GM23338 (cell line): Measurements from ENCODE around the gene COL26A1.

ENCODE experiments used
- CREB1 ChIP-seq: fragments of 250-450 bp; sonication (Bioruptor Pico); IDR thresholded peaks from 2 replicates; pipeline ENCODE4 v1.5.0; 2020; ENCODE audit warnings: low read depth, mild to moderate bottlenecking, moderate library complexity
- CTCF ChIP-seq, 2 experiments: fragments of 200-600 bp in 1 of 2; sonication (generic) in 1 of 2; conservative IDR thresholded peaks; 2 replicates each; pipeline versions ENCODE4 v1.5.1 to v1.6.1; 2016 to 2017; ENCODE audit warnings: antibody characterized with exemption in 2 of 2, low read depth in 2 of 2, mild to moderate bottlenecking in 2 of 2, moderate library complexity in 1 of 2
- ETS1 ChIP-seq: IDR thresholded peaks from 2 replicates; pipeline ENCODE4 v1.6.1; 2016; ENCODE audit warnings: antibody characterized with exemption
- EZH2 ChIP-seq: fragments of 200-600 bp; sonication (generic); IDR thresholded peaks from one replicate; pipeline ENCODE4 v1.8.0; 2017; ENCODE audit warnings: antibody characterized with exemption, mild to moderate bottlenecking, low read depth; ENCODE audit not compliant: unreplicated experiment
- EZH2phosphoT487 ChIP-seq: fragments of 200-600 bp; sonication (generic); IDR thresholded peaks from one replicate; pipeline ENCODE4 v1.8.1; 2018; ENCODE audit warnings: antibody characterized with exemption; ENCODE audit not compliant: unreplicated experiment
- JUNB ChIP-seq: IDR thresholded peaks from one replicate; pipeline ENCODE4 v1.6.1; 2016; ENCODE audit warnings: antibody characterized with exemption; ENCODE audit not compliant: unreplicated experiment
- POLR2AphosphoS5 ChIP-seq: IDR thresholded peaks from 2 replicates; pipeline ENCODE4 v1.6.1; 2016; ENCODE audit warnings: antibody characterized with exemption, low read depth
- STAT1 ChIP-seq: IDR thresholded peaks from one replicate; pipeline ENCODE4 v1.6.1; 2016; ENCODE audit warnings: antibody characterized with exemption; ENCODE audit not compliant: unreplicated experiment
- TF ChIP-seq, protein P1 (sequence below): IDR thresholded peaks from one replicate; pipeline ENCODE4 v1.6.1; 2018; ENCODE audit warnings: antibody characterized with exemption; ENCODE audit not compliant: unreplicated experiment
- TF ChIP-seq, protein P2 (sequence below): fragments of 250-450 bp; sonication (Bioruptor Pico); IDR thresholded peaks from 2 replicates; pipeline ENCODE4 v1.5.0; 2020; ENCODE audit warnings: mild to moderate bottlenecking, moderate library complexity

DNA sequence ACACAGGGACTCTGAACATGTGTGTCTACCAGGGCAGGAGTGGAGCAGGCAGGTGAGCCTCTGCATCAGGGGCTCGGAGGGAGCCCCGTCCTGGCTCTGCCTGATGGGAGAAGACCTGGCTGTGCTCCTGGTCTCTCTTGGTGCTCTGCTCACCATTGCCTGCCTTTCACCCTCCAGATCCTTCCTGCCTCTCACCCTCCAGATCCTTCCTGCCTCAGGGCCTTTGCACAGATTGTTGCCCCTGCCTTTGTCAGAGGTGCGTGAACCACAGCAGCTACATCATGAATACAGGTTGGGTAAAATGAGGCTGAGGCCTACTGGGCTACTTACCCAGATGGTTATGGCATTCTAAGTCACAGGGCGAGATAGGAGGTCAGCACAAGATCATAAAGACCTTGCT lies 16.6 kb downstream of the COL26A1 start:
- no peak for TF ChIP-seq CTCF (conservative IDR thresholded peaks at IDR 0.05; ENCODE audit: low read depth in 2 of 2)
- TF ChIP-seq EZH2, result no peak
- no peak for TF ChIP-seq POLR2AphosphoS5
- TF ChIP-seq EZH2phosphoT487, result no peak
- TF ChIP-seq, protein P1, sequence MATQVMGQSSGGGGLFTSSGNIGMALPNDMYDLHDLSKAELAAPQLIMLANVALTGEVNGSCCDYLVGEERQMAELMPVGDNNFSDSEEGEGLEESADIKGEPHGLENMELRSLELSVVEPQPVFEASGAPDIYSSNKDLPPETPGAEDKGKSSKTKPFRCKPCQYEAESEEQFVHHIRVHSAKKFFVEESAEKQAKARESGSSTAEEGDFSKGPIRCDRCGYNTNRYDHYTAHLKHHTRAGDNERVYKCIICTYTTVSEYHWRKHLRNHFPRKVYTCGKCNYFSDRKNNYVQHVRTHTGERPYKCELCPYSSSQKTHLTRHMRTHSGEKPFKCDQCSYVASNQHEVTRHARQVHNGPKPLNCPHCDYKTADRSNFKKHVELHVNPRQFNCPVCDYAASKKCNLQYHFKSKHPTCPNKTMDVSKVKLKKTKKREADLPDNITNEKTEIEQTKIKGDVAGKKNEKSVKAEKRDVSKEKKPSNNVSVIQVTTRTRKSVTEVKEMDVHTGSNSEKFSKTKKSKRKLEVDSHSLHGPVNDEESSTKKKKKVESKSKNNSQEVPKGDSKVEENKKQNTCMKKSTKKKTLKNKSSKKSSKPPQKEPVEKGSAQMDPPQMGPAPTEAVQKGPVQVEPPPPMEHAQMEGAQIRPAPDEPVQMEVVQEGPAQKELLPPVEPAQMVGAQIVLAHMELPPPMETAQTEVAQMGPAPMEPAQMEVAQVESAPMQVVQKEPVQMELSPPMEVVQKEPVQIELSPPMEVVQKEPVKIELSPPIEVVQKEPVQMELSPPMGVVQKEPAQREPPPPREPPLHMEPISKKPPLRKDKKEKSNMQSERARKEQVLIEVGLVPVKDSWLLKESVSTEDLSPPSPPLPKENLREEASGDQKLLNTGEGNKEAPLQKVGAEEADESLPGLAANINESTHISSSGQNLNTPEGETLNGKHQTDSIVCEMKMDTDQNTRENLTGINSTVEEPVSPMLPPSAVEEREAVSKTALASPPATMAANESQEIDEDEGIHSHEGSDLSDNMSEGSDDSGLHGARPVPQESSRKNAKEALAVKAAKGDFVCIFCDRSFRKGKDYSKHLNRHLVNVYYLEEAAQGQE, result no peak
- TF ChIP-seq STAT1, result no peak
- no peak for TF ChIP-seq ETS1
- TF ChIP-seq, protein P2, sequence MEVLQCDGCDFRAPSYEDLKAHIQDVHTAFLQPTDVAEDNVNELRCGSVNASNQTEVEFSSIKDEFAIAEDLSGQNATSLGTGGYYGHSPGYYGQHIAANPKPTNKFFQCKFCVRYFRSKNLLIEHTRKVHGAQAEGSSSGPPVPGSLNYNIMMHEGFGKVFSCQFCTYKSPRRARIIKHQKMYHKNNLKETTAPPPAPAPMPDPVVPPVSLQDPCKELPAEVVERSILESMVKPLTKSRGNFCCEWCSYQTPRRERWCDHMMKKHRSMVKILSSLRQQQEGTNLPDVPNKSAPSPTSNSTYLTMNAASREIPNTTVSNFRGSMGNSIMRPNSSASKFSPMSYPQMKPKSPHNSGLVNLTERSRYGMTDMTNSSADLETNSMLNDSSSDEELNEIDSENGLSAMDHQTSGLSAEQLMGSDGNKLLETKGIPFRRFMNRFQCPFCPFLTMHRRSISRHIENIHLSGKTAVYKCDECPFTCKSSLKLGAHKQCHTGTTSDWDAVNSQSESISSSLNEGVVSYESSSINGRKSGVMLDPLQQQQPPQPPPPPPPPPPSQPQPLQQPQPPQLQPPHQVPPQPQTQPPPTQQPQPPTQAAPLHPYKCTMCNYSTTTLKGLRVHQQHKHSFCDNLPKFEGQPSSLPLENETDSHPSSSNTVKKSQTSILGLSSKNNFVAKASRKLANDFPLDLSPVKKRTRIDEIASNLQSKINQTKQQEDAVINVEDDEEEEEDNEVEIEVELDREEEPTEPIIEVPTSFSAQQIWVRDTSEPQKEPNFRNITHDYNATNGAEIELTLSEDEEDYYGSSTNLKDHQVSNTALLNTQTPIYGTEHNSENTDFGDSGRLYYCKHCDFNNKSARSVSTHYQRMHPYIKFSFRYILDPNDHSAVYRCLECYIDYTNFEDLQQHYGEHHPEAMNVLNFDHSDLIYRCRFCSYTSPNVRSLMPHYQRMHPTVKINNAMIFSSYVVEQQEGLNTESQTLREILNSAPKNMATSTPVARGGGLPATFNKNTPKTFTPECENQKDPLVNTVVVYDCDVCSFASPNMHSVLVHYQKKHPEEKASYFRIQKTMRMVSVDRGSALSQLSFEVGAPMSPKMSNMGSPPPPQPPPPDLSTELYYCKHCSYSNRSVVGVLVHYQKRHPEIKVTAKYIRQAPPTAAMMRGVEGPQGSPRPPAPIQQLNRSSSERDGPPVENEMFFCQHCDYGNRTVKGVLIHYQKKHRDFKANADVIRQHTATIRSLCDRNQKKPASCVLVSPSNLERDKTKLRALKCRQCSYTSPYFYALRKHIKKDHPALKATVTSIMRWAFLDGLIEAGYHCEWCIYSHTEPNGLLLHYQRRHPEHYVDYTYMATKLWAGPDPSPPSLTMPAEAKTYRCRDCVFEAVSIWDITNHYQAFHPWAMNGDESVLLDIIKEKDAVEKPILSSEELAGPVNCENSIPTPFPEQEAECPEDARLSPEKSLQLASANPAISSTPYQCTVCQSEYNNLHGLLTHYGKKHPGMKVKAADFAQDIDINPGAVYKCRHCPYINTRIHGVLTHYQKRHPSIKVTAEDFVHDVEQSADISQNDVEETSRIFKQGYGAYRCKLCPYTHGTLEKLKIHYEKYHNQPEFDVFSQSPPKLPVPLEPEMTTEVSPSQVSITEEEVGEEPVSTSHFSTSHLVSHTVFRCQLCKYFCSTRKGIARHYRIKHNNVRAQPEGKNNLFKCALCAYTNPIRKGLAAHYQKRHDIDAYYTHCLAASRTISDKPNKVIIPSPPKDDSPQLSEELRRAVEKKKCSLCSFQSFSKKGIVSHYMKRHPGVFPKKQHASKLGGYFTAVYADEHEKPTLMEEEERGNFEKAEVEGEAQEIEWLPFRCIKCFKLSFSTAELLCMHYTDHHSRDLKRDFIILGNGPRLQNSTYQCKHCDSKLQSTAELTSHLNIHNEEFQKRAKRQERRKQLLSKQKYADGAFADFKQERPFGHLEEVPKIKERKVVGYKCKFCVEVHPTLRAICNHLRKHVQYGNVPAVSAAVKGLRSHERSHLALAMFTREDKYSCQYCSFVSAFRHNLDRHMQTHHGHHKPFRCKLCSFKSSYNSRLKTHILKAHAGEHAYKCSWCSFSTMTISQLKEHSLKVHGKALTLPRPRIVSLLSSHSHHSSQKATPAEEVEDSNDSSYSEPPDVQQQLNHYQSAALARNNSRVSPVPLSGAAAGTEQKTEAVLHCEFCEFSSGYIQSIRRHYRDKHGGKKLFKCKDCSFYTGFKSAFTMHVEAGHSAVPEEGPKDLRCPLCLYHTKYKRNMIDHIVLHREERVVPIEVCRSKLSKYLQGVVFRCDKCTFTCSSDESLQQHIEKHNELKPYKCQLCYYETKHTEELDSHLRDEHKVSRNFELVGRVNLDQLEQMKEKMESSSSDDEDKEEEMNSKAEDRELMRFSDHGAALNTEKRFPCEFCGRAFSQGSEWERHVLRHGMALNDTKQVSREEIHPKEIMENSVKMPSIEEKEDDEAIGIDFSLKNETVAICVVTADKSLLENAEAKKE, result no peak
- TF ChIP-seq CREB1 (CRISPR knock-in tag), result no peak
- TF ChIP-seq JUNB, result no peak
